HepG2 (cell line): ENCODE results near the gene ETF1. TPM values are rescaled to one million over a fixed set of nuclear protein-coding genes. Genes with fewer than 3 reads are reported as not detected.

Experiments used
- ETV5 ChIP-seq: IDR thresholded peaks from 2 replicates; pipeline ENCODE4 v1.6.1; 2018; ENCODE audit warnings: missing biosample characterization, missing genetic modification reagents, inconsistent platforms, borderline replicate concordance
- HMG20B ChIP-seq: conservative IDR thresholded peaks from 2 replicates; pipeline ENCODE4 v1.6.1; 2016; ENCODE audit warnings: missing genetic modification reagents, missing compliant biosample characterization
- JUND ChIP-seq: sonication (generic); formaldehyde crosslinking; IDR thresholded peaks from 2 replicates; pipeline ENCODE4 v1.8.0; 2022; ENCODE audit warnings: mild to moderate bottlenecking, missing genetic modification reagents
- MAFF ChIP-seq: IDR thresholded peaks from 2 replicates; pipeline ENCODE4 v1.6.1; 2011; ENCODE audit warnings: low read depth, low read length, improper control_type of control experiment
- MIER3 ChIP-seq: IDR thresholded peaks from 2 replicates; pipeline ENCODE4 v1.6.1; 2016; ENCODE audit warnings: missing compliant biosample characterization, borderline replicate concordance
- NFATC3 ChIP-seq: sonication (generic); formaldehyde crosslinking; IDR thresholded peaks from 2 replicates; pipeline ENCODE4 v1.5.1; 2020; ENCODE audit warnings: mild to moderate bottlenecking, missing genetic modification reagents
- NFYC ChIP-seq: IDR thresholded peaks from 2 replicates; pipeline ENCODE4 v1.6.1; 2016; ENCODE audit warnings: missing genetic modification reagents, missing compliant biosample characterization
- NRL ChIP-seq: sonication (generic); formaldehyde crosslinking; IDR thresholded peaks from 2 replicates; pipeline ENCODE4 v1.5.0; 2020; ENCODE audit warnings: missing genetic modification reagents, mild to moderate bottlenecking, moderate library complexity, borderline replicate concordance
- PAF1 ChIP-seq: IDR thresholded peaks from 2 replicates; pipeline ENCODE4 v1.6.1; 2016; ENCODE audit warnings: missing genetic modification reagents, missing compliant biosample characterization
- PAWR ChIP-seq: sonication (generic); formaldehyde crosslinking; IDR thresholded peaks from 2 replicates; pipeline ENCODE4 v1.4.0; 2020; ENCODE audit warnings: missing genetic modification reagents, mild to moderate bottlenecking, borderline replicate concordance
- RBFOX2 ChIP-seq: fragments of 200-400 bp; formaldehyde crosslinking; IDR thresholded peaks from 2 replicates; pipeline ENCODE4 v1.6.1; 2017; ENCODE audit warnings: low read depth, mild to moderate bottlenecking, low read length
- RBM22 ChIP-seq: fragments of 200-400 bp; formaldehyde crosslinking; optimal IDR thresholded peaks from 2 replicates; pipeline ENCODE3; 2017; ENCODE audit warnings: mild to moderate bottlenecking, low read length, moderate library complexity
- SMARCC2 ChIP-seq: fragments of 450-650 bp; IDR thresholded peaks from 2 replicates; pipeline ENCODE4 v1.6.1; 2017; ENCODE audit warnings: antibody characterized with exemption, mild to moderate bottlenecking
- SMYD3 ChIP-seq: sonication (generic); formaldehyde crosslinking; IDR thresholded peaks from 2 replicates; pipeline ENCODE4 v1.8.1; 2023; ENCODE audit warnings: mild to moderate bottlenecking, missing genetic modification reagents
- SP4 ChIP-seq: sonication (generic); formaldehyde crosslinking; IDR thresholded peaks from 2 replicates; pipeline ENCODE4 v1.8.1; 2023; ENCODE audit warnings: mild to moderate bottlenecking, missing genetic modification reagents
- STAT6 ChIP-seq: sonication (generic); formaldehyde crosslinking; IDR thresholded peaks from 2 replicates; pipeline ENCODE4 v1.4.0; 2020; ENCODE audit warnings: missing genetic modification reagents, mild to moderate bottlenecking, borderline replicate concordance
- TAF1 ChIP-seq: sonication (generic); formaldehyde crosslinking; IDR thresholded peaks from 2 replicates; pipeline ENCODE4 v1.4.0; 2020; ENCODE audit warnings: missing genetic modification reagents
- TCF7 ChIP-seq: sonication (generic); IDR thresholded peaks from 2 replicates; pipeline ENCODE4 v1.6.1; 2016; ENCODE audit warnings: antibody characterized with exemption, low read depth
- XBP1 ChIP-seq: sonication (generic); formaldehyde crosslinking; IDR thresholded peaks from 2 replicates; pipeline ENCODE4 v1.5.0; 2020; ENCODE audit warnings: missing genetic modification reagents
- ZBTB7A ChIP-seq: sonication (generic); formaldehyde crosslinking; IDR thresholded peaks from 2 replicates; pipeline ENCODE4 v1.8.0; 2022; ENCODE audit warnings: mild to moderate bottlenecking, missing genetic modification reagents
- ZGPAT ChIP-seq: IDR thresholded peaks from 2 replicates; pipeline ENCODE4 v1.6.1; 2016; ENCODE audit warnings: mild to moderate bottlenecking
- ZNF180 ChIP-seq: sonication (generic); formaldehyde crosslinking; IDR thresholded peaks from 2 replicates; pipeline ENCODE4 v1.4.0; 2020; ENCODE audit warnings: low read depth, missing genetic modification reagents, borderline replicate concordance
- ZNF3 ChIP-seq: IDR thresholded peaks from 2 replicates; pipeline ENCODE4 v1.7.0; 2017; ENCODE audit warnings: inconsistent platforms
- polyA plus RNA-seq, 8 experiments: library from polyadenylated mRNA; depleted of rRNA in 3 of 8; stranded (reverse) in 7 of 8; unstranded in 1 of 8; fragments of >200 nt; fragmentation: Illumina TruSeq in 4 of 8; extraction: Trizol in 4 of 8; gene quantifications; 2 replicates each; pipeline versions ENCODE4 v1.2.1 to v1.2.3, GENCODE V29; 2011 to 2016; ENCODE audit warnings: low read depth in 4 of 8, missing spikeins in 1 of 8, mixed read lengths in 1 of 8; ENCODE audit not compliant: insufficient read depth in 1 of 8
- total RNA-seq, 5 experiments: library from RNA; depleted of rRNA; stranded (reverse); fragments of >200 nt; fragmentation: Illumina TruSeq; extraction: Trizol; gene quantifications; 2 replicates each; pipeline ENCODE4 v1.2.3, GENCODE V29; 2016; ENCODE audit warnings: low read depth in 1 of 5

ETF1 gene
- total and polyA plus RNA-seq, 2 of the 13 experiments (the other 11 are each of a cell fraction or from before 2014, with no cell fraction given), result 52.1 to 184 TPM

- TF ChIP-seq STAT6 (CRISPR knock-in tag), result no peak
- TF ChIP-seq RBM22, result peak; percentile 50
- no peak; the same call in 1 of the 2 replicates for TF ChIP-seq SP4 (CRISPR knock-in tag)
- peak; percentile 70 for TF ChIP-seq ZGPAT (CRISPR knock-in tag)
- no peak; the same call in 1 of the 2 replicates for TF ChIP-seq SMYD3 (CRISPR knock-in tag)
- TF ChIP-seq NFYC (CRISPR knock-in tag), result no peak
- TF ChIP-seq MIER3 (CRISPR knock-in tag), result no peak
- no peak for TF ChIP-seq ZNF3 (CRISPR knock-in tag)
- TF ChIP-seq NFATC3 (CRISPR knock-in tag), result peak; percentile 64; the same call in 1 of the 2 replicates
- no peak for TF ChIP-seq PAF1 (CRISPR knock-in tag)
- TF ChIP-seq ZNF180 (CRISPR knock-in tag), result no peak
- no peak for TF ChIP-seq SMARCC2
- TF ChIP-seq ZBTB7A (CRISPR knock-in tag), result peak; percentile 63; the same call in 1 of the 2 replicates
- TF ChIP-seq PAWR (CRISPR knock-in tag), result no peak
- no peak for TF ChIP-seq JUND (CRISPR knock-in tag)
- no peak; the same call in 1 of the 2 replicates for TF ChIP-seq NRL (CRISPR knock-in tag)
- no peak for TF ChIP-seq TCF7
- no peak for TF ChIP-seq XBP1 (CRISPR knock-in tag)
- TF ChIP-seq HMG20B (CRISPR knock-in tag), result no peak
- TF ChIP-seq RBFOX2, result peak; percentile 78
- TF ChIP-seq ETV5, result peak; percentile 45; the same call in 1 of the 2 replicates
- peak; percentile 50 for TF ChIP-seq TAF1 (CRISPR knock-in tag)
- no peak for TF ChIP-seq MAFF
Observed at GRCh38 chr5:138464388-138465260, 78.4 kb downstream of the ETF1 start (continued).
